Liver (tissue), 3 donors: ENCODE results near the gene BARX1.

ENCODE experiments used
- CTCF ChIP-seq: fragments of 150-350 bp; IDR thresholded peaks from 2 replicates; pipeline ENCODE4 v1.5.1; 2017; ENCODE audit warnings: improper control_type of control experiment, low read depth, low read length; ENCODE audit not compliant: missing input control
- EGR1 ChIP-seq, 2 donors: IDR thresholded peaks; 2 replicates each; pipeline ENCODE4 v1.6.1; 2016 to 2018; ENCODE audit warnings: antibody characterized with exemption in 2 of 2, low read depth in 2 of 2
- HNF4G ChIP-seq: IDR thresholded peaks from 2 replicates; pipeline ENCODE4 v1.6.1; 2016; ENCODE audit warnings: antibody characterized with exemption
- JUND ChIP-seq, 2 donors: IDR thresholded peaks; 2 replicates each; pipeline ENCODE4 v1.6.1; 2016; ENCODE audit warnings: antibody characterized with exemption in 2 of 2
- REST ChIP-seq: IDR thresholded peaks from 2 replicates; pipeline ENCODE4 v1.6.1; 2016; ENCODE audit warnings: antibody characterized with exemption, mild to moderate bottlenecking
- RXRA ChIP-seq, 2 donors: IDR thresholded peaks; 2 replicates each; pipeline ENCODE4 v1.6.1; 2017 to 2018; ENCODE audit warnings: antibody characterized with exemption in 2 of 2, mild to moderate bottlenecking in 1 of 2
- TAF1 ChIP-seq: conservative IDR thresholded peaks from 2 replicates; pipeline ENCODE4 v1.6.1; 2016; ENCODE audit warnings: antibody characterized with exemption, mild to moderate bottlenecking
- donor health status: healthy.
- donor health status: healthy.

- TF ChIP-seq CTCF, result no peak
- TF ChIP-seq TAF1, result no peak
- no peak for TF ChIP-seq EGR1 (IDR thresholded peaks at IDR 0.05; ENCODE audit: low read depth in 2 of 2)
- TF ChIP-seq JUND (IDR thresholded peaks at IDR 0.05), result no peak
- no peak for TF ChIP-seq HNF4G
- TF ChIP-seq REST, result no peak
- no peak for TF ChIP-seq RXRA (IDR thresholded peaks at IDR 0.05)
These were observed 51.1 kb downstream of the BARX1 start for GRCh38 chr9:93903886-93904648.
